ENCODE results near the gene GSK3A. TPM values are rescaled to one million over a fixed set of nuclear protein-coding genes. Genes with fewer than 3 reads are reported as not detected.

The GSK3A gene
- total and polyA plus RNA-seq, 2 of the 8 experiments (the other 6 are each of a cell fraction or from before 2014, with no cell fraction given): 55.3 to 84.0 TPM

- TF ChIP-seq CHD7 (IDR thresholded peaks at IDR 0.05; ENCODE audit: insufficient replicate concordance, low read length): no peak
- TF ChIP-seq CTCF (IDR thresholded peaks at IDR 0.05; ENCODE audit: control extremely low read depth in 1 of 3, insufficient read depth in 1 of 3, low read depth in 1 of 3, low read length in 3 of 3): no peak
- no peak for TF ChIP-seq MAX (IDR thresholded peaks at IDR 0.05)
- no peak for TF ChIP-seq POLR2A (IDR thresholded peaks at IDR 0.05; ENCODE audit: control extremely low read depth in 1 of 2, low read depth in 2 of 2, low read length in 2 of 2)
- TF ChIP-seq EP300 (IDR thresholded peaks at IDR 0.05; ENCODE audit: borderline replicate concordance in 1 of 2, low read depth in 2 of 2, low read length in 2 of 2): no peak
- TF ChIP-seq SIN3A (conservative IDR thresholded peaks at IDR 0.05 in 1 of 2, IDR thresholded peaks at IDR 0.05 in 1 of 2; ENCODE audit: low read depth in 1 of 2, low read length in 2 of 2): no peak
- TF ChIP-seq CEBPB (IDR thresholded peaks at IDR 0.05; ENCODE audit: low read depth, low read length): no peak
Observed at GRCh38 chr19:42235181-42235580, 7.2 kb downstream of the GSK3A start (continued).
